ENCODE results near the gene MINAR2. TPM values are rescaled to one million over a fixed set of nuclear protein-coding genes. Genes with fewer than 3 reads are reported as not detected.

The MINAR2 gene
- total RNA-seq, 1 donor from 2014 or later, result not detected

GRCh38 chr5:129718471-129719090 lies 29.3 kb upstream of the MINAR2 start:
- DNase-seq (ENCODE audit: low read depth), result no peak
- H3K27me3 ChIP-seq (ENCODE audit: control insufficient read depth, insufficient read depth, low read length), result no peaks in the 10 kb centered on the region
- TF ChIP-seq CTCF (IDR thresholded peaks at IDR 0.05; ENCODE audit: insufficient read depth, low read length, poor library complexity, severe bottlenecking), result no peak
- no peaks in the 10 kb centered on the region for H3K36me3 ChIP-seq (ENCODE audit: control insufficient read depth, insufficient read depth, low read length)
- H3K4me3 ChIP-seq (ENCODE audit: low read depth, low read length), result no peak overlapping the region

- no peak for TF ChIP-seq CTCF (IDR thresholded peaks at IDR 0.05; ENCODE audit: insufficient read depth, low read length, poor library complexity, severe bottlenecking)
- H3K36me3 ChIP-seq (ENCODE audit: control insufficient read depth, insufficient read depth, low read length), result no peaks in the 10 kb centered on the region
Observed at GRCh38 chr5:129724222-129724621, 23.7 kb upstream of the MINAR2 start.

DNA sequence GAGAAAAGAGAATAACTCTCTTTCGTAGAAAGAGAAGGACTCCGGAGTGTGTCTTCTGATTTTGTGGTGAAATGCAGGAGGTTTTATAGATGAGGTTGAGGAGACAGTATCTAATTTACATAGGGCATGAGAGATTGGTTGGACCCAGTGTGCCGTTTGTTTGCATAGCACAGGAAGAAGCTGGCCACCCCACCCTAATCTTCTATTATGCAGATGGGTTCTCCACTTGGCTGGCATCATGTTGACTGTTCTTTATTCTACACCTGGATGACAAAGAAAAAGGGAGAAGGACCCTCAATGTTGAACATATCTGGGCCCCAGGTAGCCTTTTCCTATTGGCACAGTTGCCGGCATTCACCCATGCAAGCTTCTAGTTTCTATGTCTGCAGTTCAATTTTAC lies 23.2 kb upstream of the MINAR2 start:
- H3K27me3 ChIP-seq (ENCODE audit: control insufficient read depth, insufficient read depth, low read length), result no peaks in the 10 kb centered on the region
- H3K36me3 ChIP-seq (ENCODE audit: control insufficient read depth, insufficient read depth, low read length), result no peaks in the 10 kb centered on the region
- H3K4me3 ChIP-seq (ENCODE audit: low read depth, low read length), result no peak overlapping the region
- TF ChIP-seq CTCF (IDR thresholded peaks at IDR 0.05; ENCODE audit: insufficient read depth, low read length, poor library complexity, severe bottlenecking), result no peak
- no peak for DNase-seq (ENCODE audit: low read depth)

More at GRCh38 chr5:129724222-129724621, 23.7 kb upstream of the MINAR2 start:
- Histone ChIP-seq H3K27me3 (ENCODE audit: control insufficient read depth, insufficient read depth, low read length) (no peaks in the 10 kb centered on the region), H3K4me3 (ENCODE audit: low read depth, low read length) (no peak overlapping the region)
- no peak for DNase-seq (ENCODE audit: low read depth)

DNA sequence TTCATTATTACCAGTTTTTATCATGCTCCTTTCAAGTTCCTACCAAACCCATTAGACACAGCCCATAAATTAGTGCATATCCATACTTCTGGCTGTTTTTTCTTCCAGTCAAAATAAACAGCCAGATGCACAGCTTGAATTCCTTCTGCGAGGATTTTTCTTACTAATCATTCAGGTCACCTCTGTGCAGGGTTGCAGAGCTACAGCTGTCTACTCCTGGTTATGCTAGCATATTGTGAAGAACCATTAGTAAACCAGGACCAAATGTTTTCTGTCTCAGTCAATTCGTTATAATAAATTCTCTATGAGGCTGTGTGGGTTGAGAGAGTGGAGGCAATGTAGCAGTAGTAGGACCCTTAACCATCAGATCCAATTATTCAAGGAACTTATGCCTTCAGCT lies 8.1 kb upstream of the MINAR2 start:
- Histone ChIP-seq H3K4me3 (ENCODE audit: low read depth, low read length) (no peak overlapping the region), H3K27me3 (ENCODE audit: control insufficient read depth, insufficient read depth, low read length) (no peaks in the 10 kb centered on the region), H3K36me3 (ENCODE audit: control insufficient read depth, insufficient read depth, low read length) (no peaks in the 10 kb centered on the region)
- TF ChIP-seq CTCF (IDR thresholded peaks at IDR 0.05; ENCODE audit: insufficient read depth, low read length, poor library complexity, severe bottlenecking), result no peak
- DNase-seq (ENCODE audit: low read depth), result no peak

DNA sequence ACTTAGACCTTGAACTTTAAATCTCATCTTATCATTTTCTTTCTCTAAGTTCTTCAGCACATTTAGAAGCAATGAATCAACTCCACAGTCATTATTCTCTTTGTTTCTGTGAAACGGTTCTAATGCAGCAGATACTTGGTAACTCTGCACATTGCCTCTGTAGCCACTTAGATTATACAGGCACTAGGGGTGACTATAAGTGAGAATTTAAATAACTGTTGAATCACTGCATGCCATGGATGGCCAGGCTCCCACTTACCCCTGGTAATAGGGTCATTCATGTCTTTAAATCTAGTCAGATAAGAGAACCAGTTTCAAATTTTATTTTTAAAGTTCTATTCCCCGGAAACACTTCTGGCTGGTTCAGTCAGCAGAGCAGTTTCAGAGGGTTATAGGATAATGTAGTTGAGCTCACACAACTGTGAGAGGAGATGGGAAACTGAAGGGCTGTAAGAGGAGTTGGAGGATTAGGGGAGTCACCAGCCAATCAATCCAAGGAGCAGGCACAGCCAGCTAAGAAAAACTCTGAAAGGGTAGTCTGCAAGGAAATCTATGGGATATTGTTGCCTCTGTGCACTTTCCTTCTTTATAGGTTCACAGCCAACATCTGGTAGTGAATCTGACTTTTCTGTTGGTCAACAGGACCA lies 4.2 kb upstream of the MINAR2 start:
- Histone ChIP-seq H3K36me3 (ENCODE audit: control insufficient read depth, insufficient read depth, low read length) (no peaks in the 10 kb centered on the region), H3K4me3 (ENCODE audit: low read depth, low read length) (no peak overlapping the region), H3K27me3 (ENCODE audit: control insufficient read depth, insufficient read depth, low read length) (no peaks in the 10 kb centered on the region)
- TF ChIP-seq CTCF (IDR thresholded peaks at IDR 0.05; ENCODE audit: insufficient read depth, low read length, poor library complexity, severe bottlenecking), result no peak
- DNase-seq (ENCODE audit: low read depth), result no peak

DNA sequence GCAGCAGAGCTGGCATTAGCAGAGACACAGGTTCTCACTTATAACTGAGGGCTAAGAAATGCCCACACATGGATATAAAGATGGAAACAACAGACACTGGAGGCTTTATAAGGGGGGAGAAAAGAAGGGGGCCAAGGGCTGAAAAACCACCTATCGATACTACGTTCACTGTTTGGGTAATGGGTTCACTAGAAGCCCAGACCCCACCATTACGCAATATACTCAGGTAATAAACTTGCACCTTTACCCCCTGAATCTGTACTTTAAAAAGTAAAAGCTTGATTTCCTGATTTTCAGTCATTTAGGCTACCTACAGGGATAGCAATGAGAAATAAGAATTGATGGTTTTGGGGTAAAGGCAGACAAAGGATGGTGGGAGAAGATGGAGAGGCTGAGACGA lies 1.9 kb upstream of the MINAR2 start:
- H3K36me3 ChIP-seq (ENCODE audit: control insufficient read depth, insufficient read depth, low read length), result no peaks in the 10 kb centered on the region
- TF ChIP-seq CTCF (IDR thresholded peaks at IDR 0.05; ENCODE audit: insufficient read depth, low read length, poor library complexity, severe bottlenecking), result no peak
- H3K4me3 ChIP-seq (ENCODE audit: low read depth, low read length), result no peak overlapping the region
- DNase-seq (ENCODE audit: low read depth), result no peak
- no peaks in the 10 kb centered on the region for H3K27me3 ChIP-seq (ENCODE audit: control insufficient read depth, insufficient read depth, low read length)
